Tibial artery (tissue), 4 donors: ENCODE data around the gene IL17RA.
"Not testable (repeated sequence)": the region's sequence is repeated elsewhere in the genome, so short reads cannot be mapped to it uniquely, and the experiment has no call there.

ENCODE experiments used
- DNase-seq, 2 donors: peaks; one replicate each; pipeline ENCODE4 v3.0.0-alpha.2; 2019
- H3K27ac ChIP-seq, 2 donors: fragments of 200-600 bp; sonication (generic) in 1 of 2; 1 replicate in 1 of 2; 2 replicates in 1 of 2; pipeline ENCODE4 v1.5.1; 2018 to 2019; ENCODE audit warnings: mild to moderate bottlenecking in 1 of 2
- H3K27me3 ChIP-seq, 2 donors: fragments of 200-600 bp; sonication (generic) in 1 of 2; one replicate each; pipeline versions ENCODE4 v1.5.1 to v1.6.0; 2016 to 2019
- H3K36me3 ChIP-seq, 3 donors: fragments of 200-600 bp; sonication (generic) in 2 of 3; one replicate each; pipeline ENCODE4 v1.5.1; 2016 to 2019; ENCODE audit warnings: mild to moderate bottlenecking in 2 of 3
- H3K4me1 ChIP-seq, 4 donors: fragments of 200-600 bp; sonication (generic) in 2 of 4; 1 replicate in 3 of 4; 2 replicates in 1 of 4; pipeline ENCODE4 v1.5.1; 2016 to 2019
- H3K4me3 ChIP-seq, 2 donors: fragments of 200-600 bp; sonication (generic) in 1 of 2; 1 replicate in 1 of 2; 2 replicates in 1 of 2; pipeline ENCODE4 v1.5.1; 2018 to 2019; ENCODE audit warnings: mild to moderate bottlenecking in 2 of 2
- H3K9me3 ChIP-seq, 3 donors: fragments of 200-600 bp; sonication (generic) in 1 of 3; one replicate each; pipeline ENCODE4 v1.5.1; 2016 to 2019
- intact Hi-C: fragments of 100-400 bp; cut with DNase I; formaldehyde crosslinking; loops from one replicate; pipeline ENCODE4 v1.15.0; 2023; ENCODE audit warnings: low total_unique reads
- TF ChIP-seq, protein P1 (sequence below), 2 experiments: fragments of 200-600 bp in 1 of 2; fragments of 450-650 bp in 1 of 2; IDR thresholded peaks; one replicate each; pipeline ENCODE4 v1.5.1; 2017 to 2019; ENCODE audit warnings: antibody characterized with exemption in 2 of 2, mild to moderate bottlenecking in 1 of 2, moderate library complexity in 1 of 2

IL17RA gene, protein sequence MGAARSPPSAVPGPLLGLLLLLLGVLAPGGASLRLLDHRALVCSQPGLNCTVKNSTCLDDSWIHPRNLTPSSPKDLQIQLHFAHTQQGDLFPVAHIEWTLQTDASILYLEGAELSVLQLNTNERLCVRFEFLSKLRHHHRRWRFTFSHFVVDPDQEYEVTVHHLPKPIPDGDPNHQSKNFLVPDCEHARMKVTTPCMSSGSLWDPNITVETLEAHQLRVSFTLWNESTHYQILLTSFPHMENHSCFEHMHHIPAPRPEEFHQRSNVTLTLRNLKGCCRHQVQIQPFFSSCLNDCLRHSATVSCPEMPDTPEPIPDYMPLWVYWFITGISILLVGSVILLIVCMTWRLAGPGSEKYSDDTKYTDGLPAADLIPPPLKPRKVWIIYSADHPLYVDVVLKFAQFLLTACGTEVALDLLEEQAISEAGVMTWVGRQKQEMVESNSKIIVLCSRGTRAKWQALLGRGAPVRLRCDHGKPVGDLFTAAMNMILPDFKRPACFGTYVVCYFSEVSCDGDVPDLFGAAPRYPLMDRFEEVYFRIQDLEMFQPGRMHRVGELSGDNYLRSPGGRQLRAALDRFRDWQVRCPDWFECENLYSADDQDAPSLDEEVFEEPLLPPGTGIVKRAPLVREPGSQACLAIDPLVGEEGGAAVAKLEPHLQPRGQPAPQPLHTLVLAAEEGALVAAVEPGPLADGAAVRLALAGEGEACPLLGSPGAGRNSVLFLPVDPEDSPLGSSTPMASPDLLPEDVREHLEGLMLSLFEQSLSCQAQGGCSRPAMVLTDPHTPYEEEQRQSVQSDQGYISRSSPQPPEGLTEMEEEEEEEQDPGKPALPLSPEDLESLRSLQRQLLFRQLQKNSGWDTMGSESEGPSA

DNA sequence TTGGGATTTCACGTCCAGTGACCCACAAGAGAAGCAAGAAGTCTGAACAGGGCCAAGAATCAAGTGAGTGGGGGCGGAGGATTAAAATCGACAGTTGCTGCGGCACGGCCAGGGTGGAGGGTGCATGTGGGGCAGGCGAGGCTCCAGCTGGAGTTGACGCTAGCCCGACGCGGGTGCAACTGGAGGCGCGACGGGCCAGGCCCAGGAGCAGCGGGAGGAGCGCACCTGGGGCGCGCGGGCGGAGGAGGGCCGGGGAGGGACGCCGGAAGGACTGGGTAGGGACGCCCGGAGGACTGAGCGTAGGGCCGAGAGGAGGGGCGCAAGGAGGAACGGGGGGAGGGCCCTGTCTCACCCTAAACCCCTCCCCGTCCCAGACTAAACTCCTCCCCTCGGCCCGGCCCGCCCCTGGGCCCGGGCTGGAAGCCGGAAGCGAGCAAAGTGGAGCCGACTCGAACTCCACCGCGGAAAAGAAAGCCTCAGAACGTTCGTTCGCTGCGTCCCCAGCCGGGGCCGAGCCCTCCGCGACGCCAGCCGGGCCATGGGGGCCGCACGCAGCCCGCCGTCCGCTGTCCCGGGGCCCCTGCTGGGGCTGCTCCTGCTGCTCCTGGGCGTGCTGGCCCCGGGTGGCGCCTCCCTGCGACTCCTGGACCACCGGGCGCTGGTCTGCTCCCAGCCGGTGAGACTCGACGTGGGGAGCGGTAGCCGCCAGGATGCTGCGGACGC is at the start of gene IL17RA:
Gene IL17RA, plus strand, starts transcription at position 447 of the 723 bp plus-strand sequence. Its CDS starts 92 bp downstream, at position 539.
- Histone ChIP-seq H3K27ac (peak within 1 kb of the TSS; percentile 75 to 89), H3K36me3 (no peaks in the 10 kb centered on the region), H3K4me1 (peaks cover 0 to 26% (median 11%) of the 10 kb centered on the region in 4 donors), H3K27me3 (no peaks in the 10 kb centered on the region), H3K4me3 (peak within 1 kb of the TSS; percentile 71 to 84), H3K9me3 (no peaks in the 10 kb centered on the region)
- peak; percentile 88 to 94 for DNase-seq
- TF ChIP-seq, protein P1, sequence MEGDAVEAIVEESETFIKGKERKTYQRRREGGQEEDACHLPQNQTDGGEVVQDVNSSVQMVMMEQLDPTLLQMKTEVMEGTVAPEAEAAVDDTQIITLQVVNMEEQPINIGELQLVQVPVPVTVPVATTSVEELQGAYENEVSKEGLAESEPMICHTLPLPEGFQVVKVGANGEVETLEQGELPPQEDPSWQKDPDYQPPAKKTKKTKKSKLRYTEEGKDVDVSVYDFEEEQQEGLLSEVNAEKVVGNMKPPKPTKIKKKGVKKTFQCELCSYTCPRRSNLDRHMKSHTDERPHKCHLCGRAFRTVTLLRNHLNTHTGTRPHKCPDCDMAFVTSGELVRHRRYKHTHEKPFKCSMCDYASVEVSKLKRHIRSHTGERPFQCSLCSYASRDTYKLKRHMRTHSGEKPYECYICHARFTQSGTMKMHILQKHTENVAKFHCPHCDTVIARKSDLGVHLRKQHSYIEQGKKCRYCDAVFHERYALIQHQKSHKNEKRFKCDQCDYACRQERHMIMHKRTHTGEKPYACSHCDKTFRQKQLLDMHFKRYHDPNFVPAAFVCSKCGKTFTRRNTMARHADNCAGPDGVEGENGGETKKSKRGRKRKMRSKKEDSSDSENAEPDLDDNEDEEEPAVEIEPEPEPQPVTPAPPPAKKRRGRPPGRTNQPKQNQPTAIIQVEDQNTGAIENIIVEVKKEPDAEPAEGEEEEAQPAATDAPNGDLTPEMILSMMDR (IDR thresholded peaks at IDR 0.05): no peak
- intact Hi-C loops: loop anchor here (5.0 kb wide), 2 partner anchors 73 to 88 kb away; partner anchors contain the start of gene HDHD5

DNA sequence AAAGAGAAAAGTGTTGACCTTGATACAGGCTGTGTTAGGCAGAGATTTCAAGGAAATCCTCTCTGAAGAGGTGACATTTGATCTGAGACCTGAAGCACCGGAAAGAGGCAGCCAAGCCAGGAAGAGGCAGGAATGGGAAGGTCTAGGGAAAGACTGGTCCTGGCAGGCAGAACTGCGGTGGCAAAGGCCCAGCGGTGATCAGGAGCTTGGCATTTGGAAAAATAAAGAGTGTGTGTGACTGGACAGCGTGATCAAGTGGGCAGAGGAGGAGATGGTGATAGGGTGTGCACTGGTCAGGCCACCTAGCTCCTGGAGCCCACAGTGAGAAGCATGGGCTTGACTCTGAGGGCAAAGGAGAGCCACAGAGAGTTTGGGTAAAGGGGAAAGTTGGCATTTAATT is 49.6 kb upstream of the IL17RA start:
- Histone ChIP-seq H3K9me3 (no peaks in the 10 kb centered on the region), H3K4me3 (no peak overlapping the region), H3K4me1 (peaks cover 0 to 8% (median 3%) of the 10 kb centered on the region in 4 donors), H3K27me3 (peaks cover 0 to 25% of the 10 kb centered on the region in 2 donors), H3K27ac (no peak overlapping the region), H3K36me3 (no peaks in the 10 kb centered on the region)
- TF ChIP-seq, protein P1 (IDR thresholded peaks at IDR 0.05): no peak
- DNase-seq: no peak
- intact Hi-C loops: no loop called here

DNA sequence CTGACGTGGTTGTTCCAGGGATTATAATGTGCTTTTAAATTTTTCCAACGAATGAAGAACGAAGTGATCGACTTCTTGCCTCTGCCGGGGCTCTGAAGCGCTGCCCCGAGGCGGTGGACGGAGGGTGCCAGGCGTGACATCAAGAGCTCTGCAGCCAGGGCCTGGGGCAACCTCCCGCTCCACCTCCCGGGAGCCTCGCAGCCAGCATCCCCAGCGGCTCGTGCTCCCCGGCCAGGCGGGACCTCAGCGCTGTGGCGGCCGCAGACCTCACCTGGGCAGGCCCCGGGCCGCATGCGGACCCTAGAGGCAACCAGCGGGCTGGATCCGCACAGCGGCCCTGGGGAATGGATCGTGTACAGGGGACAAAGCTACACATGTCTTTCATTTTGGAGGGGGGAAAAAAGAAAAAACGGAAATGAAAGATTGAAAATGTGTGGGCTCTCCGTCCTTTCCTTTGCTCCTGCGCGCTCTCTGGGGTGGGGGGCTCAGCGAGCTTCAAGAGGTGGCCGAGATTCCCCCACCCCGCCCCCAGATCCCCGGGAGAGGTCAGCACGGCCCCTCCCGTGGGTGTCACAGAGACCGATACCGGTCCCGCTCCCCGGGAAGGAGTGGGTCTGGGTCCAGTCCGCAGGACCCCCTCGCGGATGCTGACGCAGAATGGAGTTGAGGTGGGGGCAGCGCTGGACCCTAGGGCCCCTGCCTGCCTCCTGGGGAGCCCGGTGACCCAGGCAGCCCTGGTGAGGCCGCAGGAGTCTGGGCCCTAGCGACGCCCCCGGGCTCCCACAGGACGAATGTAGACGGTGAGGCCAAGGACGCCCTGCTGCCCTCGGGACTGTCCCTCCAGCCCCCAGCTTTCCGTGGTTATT is 48.6 kb upstream of the IL17RA start:
- H3K27ac ChIP-seq, intact Hi-C loops, H3K4me1 ChIP-seq, H3K36me3 ChIP-seq, H3K9me3 ChIP-seq, DNase-seq: not testable (repeated sequence)
- H3K27me3 ChIP-seq: peaks cover 0 to 25% of the 10 kb centered on the region in 2 donors
- H3K4me3 ChIP-seq: peak overlapping the region; percentile 26 to 35

DNA sequence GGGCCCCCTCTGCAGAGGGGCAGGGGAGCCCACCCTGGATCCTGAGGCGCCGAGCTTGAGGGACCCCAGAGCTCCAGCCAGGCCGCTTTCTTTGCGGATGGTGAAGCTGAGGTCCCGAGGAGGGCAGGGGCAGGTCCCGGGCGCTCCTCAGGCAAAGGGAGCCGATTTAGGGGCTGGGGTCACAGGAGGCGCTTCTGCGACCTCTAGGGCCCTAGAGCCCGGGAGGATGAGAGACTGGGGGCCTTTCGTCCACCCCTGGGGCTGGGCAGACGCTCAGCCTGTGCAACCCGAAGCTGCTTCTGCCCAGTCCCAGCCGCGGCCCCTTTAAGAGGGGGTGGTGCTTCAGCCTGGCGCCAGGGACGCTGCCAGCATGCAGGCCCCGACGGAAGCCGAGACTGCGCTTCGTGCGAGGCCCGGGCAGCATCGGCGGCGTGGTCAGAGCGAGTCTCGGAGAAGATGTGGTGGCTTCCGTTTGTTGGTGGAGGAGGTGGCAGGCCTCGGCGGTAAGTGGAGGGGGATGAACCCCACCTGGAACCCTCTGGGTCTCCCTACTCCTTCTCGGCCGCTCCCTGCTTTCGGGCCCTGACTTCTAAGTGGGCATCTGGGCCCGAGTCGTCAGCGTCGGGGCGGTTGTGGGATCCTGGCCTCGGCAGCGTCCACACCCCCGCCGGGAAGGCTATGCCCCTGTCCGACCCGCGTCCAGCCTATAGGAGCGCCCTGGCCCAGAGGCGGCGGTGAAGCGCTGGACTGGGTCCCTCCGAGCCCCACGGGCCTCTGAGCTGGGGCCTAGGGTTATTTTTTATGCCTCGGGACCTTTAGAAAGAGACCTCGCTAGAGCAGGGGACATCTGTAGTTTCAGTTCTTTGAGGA is 47.7 kb upstream of the IL17RA start:
- DNase-seq, H3K4me1 ChIP-seq, H3K36me3 ChIP-seq, H3K27ac ChIP-seq, H3K9me3 ChIP-seq, intact Hi-C loops: not testable (repeated sequence)
- H3K4me3 ChIP-seq: peak overlapping the region; percentile 26 to 35
- peaks cover 0 to 25% of the 10 kb centered on the region in 2 donors for H3K27me3 ChIP-seq

DNA sequence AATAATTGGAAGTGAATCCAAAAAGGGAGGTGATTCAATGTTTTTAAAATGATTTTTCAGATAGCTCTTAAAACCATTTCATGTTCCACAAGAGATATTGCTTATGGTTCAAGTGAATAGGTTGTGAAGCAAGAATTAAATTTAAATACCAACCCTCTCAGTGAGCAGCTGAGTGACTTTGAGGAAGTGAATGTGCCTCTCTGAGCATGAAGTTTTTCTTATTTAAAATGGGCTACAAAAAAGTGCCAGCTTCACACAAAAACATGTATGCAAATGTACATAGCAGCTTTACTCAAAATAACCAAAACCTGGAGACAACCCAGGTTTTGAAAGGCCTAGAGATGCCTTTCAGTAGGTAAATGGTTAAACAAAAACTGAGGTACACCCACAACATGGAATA is 41.3 kb upstream of the IL17RA start:
- peaks cover 0 to 4% of the 10 kb centered on the region in 2 donors for H3K27me3 ChIP-seq
- TF ChIP-seq, protein P1 (IDR thresholded peaks at IDR 0.05): no peak
- no peak for DNase-seq
- intact Hi-C loops: no loop called here
- no peak overlapping the region for H3K4me3 ChIP-seq
- H3K36me3 ChIP-seq: no peaks in the 10 kb centered on the region
- no peaks in the 10 kb centered on the region for H3K4me1 ChIP-seq
- no peaks in the 10 kb centered on the region for H3K9me3 ChIP-seq
- no peak overlapping the region for H3K27ac ChIP-seq
